HepG2 (cell line): ENCODE measurements around the gene CAMTA2. TPM values are rescaled to one million over a fixed set of nuclear protein-coding genes. Genes with fewer than 3 reads are reported as not detected.
A peak's percentile ranks its signal among the peaks of the same experiment; 100 is the strongest.

ENCODE experiments used
- GLI4 ChIP-seq: sonication (generic); formaldehyde crosslinking; IDR thresholded peaks from 2 replicates; pipeline ENCODE4 v1.5.1; 2020; ENCODE audit warnings: missing genetic modification reagents, mild to moderate bottlenecking, moderate library complexity, borderline replicate concordance
- GPN1 ChIP-seq: sonication (generic); formaldehyde crosslinking; IDR thresholded peaks from 2 replicates; pipeline ENCODE4 v1.5.1; 2020; ENCODE audit warnings: missing genetic modification reagents, borderline replicate concordance
- HES4 ChIP-seq: sonication (generic); formaldehyde crosslinking; IDR thresholded peaks from 2 replicates; pipeline ENCODE4 v1.9.0; 2021; ENCODE audit warnings: mild to moderate bottlenecking, missing genetic modification reagents, borderline replicate concordance
- RFX5 ChIP-seq: IDR thresholded peaks from 2 replicates; pipeline ENCODE4 v1.6.1; 2011; ENCODE audit warnings: low read depth, low read length, improper control_type of control experiment
- SALL2 ChIP-seq: sonication (generic); formaldehyde crosslinking; IDR thresholded peaks from 2 replicates; pipeline ENCODE4 v1.8.1; 2023; ENCODE audit warnings: mild to moderate bottlenecking, missing genetic modification reagents, inconsistent platforms
- SRF ChIP-seq: IDR thresholded peaks from 2 replicates; pipeline ENCODE4 v1.6.1; 2011; ENCODE audit warnings: mild to moderate bottlenecking, low read depth, low read length, moderate library complexity
- TBX3 ChIP-seq: fragments of 450-650 bp; IDR thresholded peaks from 2 replicates; pipeline ENCODE4 v1.6.1; 2017; ENCODE audit warnings: antibody characterized with exemption, mild to moderate bottlenecking, inconsistent platforms, borderline replicate concordance
- ZC3H13 ChIP-seq: sonication (generic); formaldehyde crosslinking; IDR thresholded peaks from 2 replicates; pipeline ENCODE4 v1.8.1; 2023; ENCODE audit warnings: mild to moderate bottlenecking, missing genetic modification reagents, moderate library complexity
- ZNF34 ChIP-seq: sonication (generic); formaldehyde crosslinking; IDR thresholded peaks from 2 replicates; pipeline ENCODE4 v1.4.0; 2020; ENCODE audit warnings: mild to moderate bottlenecking, missing genetic modification reagents, borderline replicate concordance
- ZNF607 ChIP-seq: sonication (generic); formaldehyde crosslinking; IDR thresholded peaks from 2 replicates; pipeline ENCODE4 v1.5.1; 2020; ENCODE audit warnings: missing genetic modification reagents, mild to moderate bottlenecking, borderline replicate concordance
- ZNF766 ChIP-seq: sonication (generic); formaldehyde crosslinking; IDR thresholded peaks from 2 replicates; pipeline ENCODE4 v1.5.0; 2020; ENCODE audit warnings: missing genetic modification reagents, borderline replicate concordance
- polyA plus RNA-seq, 8 experiments: library from polyadenylated mRNA; depleted of rRNA in 3 of 8; stranded (reverse) in 7 of 8; unstranded in 1 of 8; fragments of >200 nt; fragmentation: Illumina TruSeq in 4 of 8; extraction: Trizol in 4 of 8; gene quantifications; 2 replicates each; pipeline versions ENCODE4 v1.2.1 to v1.2.3, GENCODE V29; 2011 to 2016; ENCODE audit warnings: low read depth in 4 of 8, missing spikeins in 1 of 8, mixed read lengths in 1 of 8; ENCODE audit not compliant: insufficient read depth in 1 of 8
- total RNA-seq, 5 experiments: library from RNA; depleted of rRNA; stranded (reverse); fragments of >200 nt; fragmentation: Illumina TruSeq; extraction: Trizol; gene quantifications; 2 replicates each; pipeline ENCODE4 v1.2.3, GENCODE V29; 2016; ENCODE audit warnings: low read depth in 1 of 5
- TF ChIP-seq, protein P1 (sequence below): sonication (generic); formaldehyde crosslinking; IDR thresholded peaks from 2 replicates; pipeline ENCODE4 v1.5.1; 2020; ENCODE audit warnings: mild to moderate bottlenecking, missing genetic modification reagents, borderline replicate concordance
- TF ChIP-seq, protein P2 (sequence below): sonication (generic); formaldehyde crosslinking; conservative IDR thresholded peaks from 2 replicates; pipeline ENCODE4 v1.4.0; 2020; ENCODE audit warnings: missing genetic modification reagents
- TF ChIP-seq, protein P3 (sequence below): sonication (generic); formaldehyde crosslinking; IDR thresholded peaks from 2 replicates; pipeline ENCODE4 v1.4.0; 2020; ENCODE audit warnings: mild to moderate bottlenecking, missing genetic modification reagents

CAMTA2 gene
- total and polyA plus RNA-seq, 2 of the 13 experiments (the other 11 are each of a cell fraction or from before 2014, with no cell fraction given) = 4.1 to 7.1 TPM

DNA sequence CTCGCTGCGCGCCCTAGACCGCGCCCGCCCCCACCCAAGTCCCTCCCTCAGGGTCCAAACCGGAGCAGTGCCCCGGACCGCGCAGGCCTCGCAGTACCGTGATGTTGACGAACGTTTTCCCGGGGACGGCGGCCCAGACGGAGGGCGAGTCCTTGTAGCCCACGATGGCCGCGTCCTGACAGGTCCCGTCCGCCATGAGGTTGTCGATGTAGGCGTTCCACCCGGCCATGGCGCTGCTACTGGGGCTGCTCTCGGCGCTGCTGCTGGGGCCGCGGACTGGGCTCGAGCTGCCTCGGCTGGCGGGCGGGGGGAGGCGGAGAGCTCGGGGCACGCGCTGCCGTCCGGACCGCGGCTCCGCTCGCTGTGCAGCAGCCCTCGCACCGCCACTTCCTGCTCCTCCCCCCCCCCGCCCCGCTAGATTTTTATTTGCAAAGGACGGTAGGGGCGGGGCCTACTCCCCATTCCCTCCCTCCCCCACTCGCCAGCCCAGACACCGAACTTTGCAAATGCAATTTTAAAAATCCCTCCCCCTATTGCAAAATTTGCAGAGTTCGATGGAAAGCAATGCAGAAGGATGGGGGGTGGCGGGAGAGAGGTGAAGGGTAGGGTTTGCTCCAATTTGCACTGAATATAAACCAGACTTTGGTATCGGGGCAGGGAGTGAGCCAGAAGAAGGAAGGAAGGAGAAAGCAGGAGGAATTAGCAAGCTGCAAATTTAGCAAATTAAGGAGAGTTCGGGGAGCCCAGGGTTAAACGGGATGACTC lies 39.1 kb downstream of the CAMTA2 start, which contains the start of gene PFN1 (continued):
- TF ChIP-seq ZNF766 (CRISPR knock-in tag) (peak; percentile 65; the same call in 1 of the 2 replicates), GPN1 (CRISPR knock-in tag) (no peak; the same call in 1 of the 2 replicates), RFX5 (no peak), SALL2 (CRISPR knock-in tag) (peak; percentile 74), HES4 (CRISPR knock-in tag) (peak; percentile 54; the same call in 1 of the 2 replicates), ZNF607 (CRISPR knock-in tag) (peak; percentile 91), GLI4 (CRISPR knock-in tag) (peak; percentile 63; the same call in 1 of the 2 replicates), ZNF34 (CRISPR knock-in tag) (no peak), TBX3 (no peak), SRF (no peak), ZC3H13 (CRISPR knock-in tag) (peak; percentile 97)
- TF ChIP-seq, protein P1, sequence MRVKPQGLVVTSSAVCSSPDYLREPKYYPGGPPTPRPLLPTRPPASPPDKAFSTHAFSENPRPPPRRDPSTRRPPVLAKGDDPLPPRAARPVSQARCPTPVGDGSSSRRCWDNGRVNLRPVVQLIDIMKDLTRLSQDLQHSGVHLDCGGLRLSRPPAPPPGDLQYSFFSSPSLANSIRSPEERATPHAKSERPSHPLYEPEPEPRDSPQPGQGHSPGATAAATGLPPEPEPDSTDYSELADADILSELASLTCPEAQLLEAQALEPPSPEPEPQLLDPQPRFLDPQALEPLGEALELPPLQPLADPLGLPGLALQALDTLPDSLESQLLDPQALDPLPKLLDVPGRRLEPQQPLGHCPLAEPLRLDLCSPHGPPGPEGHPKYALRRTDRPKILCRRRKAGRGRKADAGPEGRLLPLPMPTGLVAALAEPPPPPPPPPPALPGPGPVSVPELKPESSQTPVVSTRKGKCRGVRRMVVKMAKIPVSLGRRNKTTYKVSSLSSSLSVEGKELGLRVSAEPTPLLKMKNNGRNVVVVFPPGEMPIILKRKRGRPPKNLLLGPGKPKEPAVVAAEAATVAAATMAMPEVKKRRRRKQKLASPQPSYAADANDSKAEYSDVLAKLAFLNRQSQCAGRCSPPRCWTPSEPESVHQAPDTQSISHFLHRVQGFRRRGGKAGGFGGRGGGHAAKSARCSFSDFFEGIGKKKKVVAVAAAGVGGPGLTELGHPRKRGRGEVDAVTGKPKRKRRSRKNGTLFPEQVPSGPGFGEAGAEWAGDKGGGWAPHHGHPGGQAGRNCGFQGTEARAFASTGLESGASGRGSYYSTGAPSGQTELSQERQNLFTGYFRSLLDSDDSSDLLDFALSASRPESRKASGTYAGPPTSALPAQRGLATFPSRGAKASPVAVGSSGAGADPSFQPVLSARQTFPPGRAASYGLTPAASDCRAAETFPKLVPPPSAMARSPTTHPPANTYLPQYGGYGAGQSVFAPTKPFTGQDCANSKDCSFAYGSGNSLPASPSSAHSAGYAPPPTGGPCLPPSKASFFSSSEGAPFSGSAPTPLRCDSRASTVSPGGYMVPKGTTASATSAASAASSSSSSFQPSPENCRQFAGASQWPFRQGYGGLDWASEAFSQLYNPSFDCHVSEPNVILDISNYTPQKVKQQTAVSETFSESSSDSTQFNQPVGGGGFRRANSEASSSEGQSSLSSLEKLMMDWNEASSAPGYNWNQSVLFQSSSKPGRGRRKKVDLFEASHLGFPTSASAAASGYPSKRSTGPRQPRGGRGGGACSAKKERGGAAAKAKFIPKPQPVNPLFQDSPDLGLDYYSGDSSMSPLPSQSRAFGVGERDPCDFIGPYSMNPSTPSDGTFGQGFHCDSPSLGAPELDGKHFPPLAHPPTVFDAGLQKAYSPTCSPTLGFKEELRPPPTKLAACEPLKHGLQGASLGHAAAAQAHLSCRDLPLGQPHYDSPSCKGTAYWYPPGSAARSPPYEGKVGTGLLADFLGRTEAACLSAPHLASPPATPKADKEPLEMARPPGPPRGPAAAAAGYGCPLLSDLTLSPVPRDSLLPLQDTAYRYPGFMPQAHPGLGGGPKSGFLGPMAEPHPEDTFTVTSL = no peak
- TF ChIP-seq, protein P2, sequence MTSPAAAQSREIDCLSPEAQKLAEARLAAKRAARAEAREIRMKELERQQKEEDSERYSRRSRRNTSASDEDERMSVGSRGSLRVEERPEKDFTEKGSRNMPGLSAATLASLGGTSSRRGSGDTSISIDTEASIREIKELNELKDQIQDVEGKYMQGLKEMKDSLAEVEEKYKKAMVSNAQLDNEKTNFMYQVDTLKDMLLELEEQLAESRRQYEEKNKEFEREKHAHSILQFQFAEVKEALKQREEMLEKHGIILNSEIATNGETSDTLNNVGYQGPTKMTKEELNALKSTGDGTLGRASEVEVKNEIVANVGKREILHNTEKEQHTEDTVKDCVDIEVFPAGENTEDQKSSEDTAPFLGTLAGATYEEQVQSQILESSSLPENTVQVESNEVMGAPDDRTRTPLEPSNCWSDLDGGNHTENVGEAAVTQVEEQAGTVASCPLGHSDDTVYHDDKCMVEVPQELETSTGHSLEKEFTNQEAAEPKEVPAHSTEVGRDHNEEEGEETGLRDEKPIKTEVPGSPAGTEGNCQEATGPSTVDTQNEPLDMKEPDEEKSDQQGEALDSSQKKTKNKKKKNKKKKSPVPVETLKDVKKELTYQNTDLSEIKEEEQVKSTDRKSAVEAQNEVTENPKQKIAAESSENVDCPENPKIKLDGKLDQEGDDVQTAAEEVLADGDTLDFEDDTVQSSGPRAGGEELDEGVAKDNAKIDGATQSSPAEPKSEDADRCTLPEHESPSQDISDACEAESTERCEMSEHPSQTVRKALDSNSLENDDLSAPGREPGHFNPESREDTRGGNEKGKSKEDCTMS (CRISPR knock-in tag) = no peak
- TF ChIP-seq, protein P3, sequence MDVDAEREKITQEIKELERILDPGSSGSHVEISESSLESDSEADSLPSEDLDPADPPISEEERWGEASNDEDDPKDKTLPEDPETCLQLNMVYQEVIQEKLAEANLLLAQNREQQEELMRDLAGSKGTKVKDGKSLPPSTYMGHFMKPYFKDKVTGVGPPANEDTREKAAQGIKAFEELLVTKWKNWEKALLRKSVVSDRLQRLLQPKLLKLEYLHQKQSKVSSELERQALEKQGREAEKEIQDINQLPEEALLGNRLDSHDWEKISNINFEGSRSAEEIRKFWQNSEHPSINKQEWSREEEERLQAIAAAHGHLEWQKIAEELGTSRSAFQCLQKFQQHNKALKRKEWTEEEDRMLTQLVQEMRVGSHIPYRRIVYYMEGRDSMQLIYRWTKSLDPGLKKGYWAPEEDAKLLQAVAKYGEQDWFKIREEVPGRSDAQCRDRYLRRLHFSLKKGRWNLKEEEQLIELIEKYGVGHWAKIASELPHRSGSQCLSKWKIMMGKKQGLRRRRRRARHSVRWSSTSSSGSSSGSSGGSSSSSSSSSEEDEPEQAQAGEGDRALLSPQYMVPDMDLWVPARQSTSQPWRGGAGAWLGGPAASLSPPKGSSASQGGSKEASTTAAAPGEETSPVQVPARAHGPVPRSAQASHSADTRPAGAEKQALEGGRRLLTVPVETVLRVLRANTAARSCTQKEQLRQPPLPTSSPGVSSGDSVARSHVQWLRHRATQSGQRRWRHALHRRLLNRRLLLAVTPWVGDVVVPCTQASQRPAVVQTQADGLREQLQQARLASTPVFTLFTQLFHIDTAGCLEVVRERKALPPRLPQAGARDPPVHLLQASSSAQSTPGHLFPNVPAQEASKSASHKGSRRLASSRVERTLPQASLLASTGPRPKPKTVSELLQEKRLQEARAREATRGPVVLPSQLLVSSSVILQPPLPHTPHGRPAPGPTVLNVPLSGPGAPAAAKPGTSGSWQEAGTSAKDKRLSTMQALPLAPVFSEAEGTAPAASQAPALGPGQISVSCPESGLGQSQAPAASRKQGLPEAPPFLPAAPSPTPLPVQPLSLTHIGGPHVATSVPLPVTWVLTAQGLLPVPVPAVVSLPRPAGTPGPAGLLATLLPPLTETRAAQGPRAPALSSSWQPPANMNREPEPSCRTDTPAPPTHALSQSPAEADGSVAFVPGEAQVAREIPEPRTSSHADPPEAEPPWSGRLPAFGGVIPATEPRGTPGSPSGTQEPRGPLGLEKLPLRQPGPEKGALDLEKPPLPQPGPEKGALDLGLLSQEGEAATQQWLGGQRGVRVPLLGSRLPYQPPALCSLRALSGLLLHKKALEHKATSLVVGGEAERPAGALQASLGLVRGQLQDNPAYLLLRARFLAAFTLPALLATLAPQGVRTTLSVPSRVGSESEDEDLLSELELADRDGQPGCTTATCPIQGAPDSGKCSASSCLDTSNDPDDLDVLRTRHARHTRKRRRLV (CRISPR knock-in tag) = peak; percentile 77
